ENCODE results near the gene HDAC5.

Gene HDAC5

DNA sequence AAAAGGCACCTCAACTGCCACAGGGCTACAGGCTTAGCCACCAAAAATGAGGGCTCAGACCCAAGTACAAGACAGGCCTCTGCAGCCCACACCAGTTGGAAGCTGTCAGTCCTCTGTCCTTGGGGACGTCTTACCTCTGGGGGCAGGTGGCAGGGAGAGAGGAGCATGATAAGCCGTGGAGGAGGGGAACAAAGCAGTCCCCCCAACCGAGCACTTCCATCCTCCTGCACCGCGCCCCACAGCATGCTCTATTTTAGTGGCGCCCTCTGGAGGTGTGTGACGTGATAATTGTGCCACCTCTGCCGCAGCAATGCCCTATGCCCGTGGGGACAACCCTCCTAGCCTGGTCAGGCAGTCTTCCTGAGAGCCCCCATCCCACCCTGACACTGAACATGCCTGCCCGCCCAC, 39.3 kb downstream of the HDAC5 start:
- no peak for TF ChIP-seq EZH2 (IDR thresholded peaks at IDR 0.05; ENCODE audit: borderline replicate concordance, low read length)
- TF ChIP-seq CTCF (IDR thresholded peaks at IDR 0.05; ENCODE audit: low read length) = peak; percentile 56; the same call in 1 of the 2 replicates
- Histone ChIP-seq H3K36me3 (ENCODE audit: insufficient read depth, low read length) (no peaks in the 10 kb centered on the region), H3K9me2 (ENCODE audit: low read depth, low read length) (no peaks in the 10 kb centered on the region), H4K20me1 (ENCODE audit: insufficient read depth, low read length) (no peaks in the 10 kb centered on the region), H2AFZ (ENCODE audit: low read length) (no peak overlapping the region), H3K4me2 (ENCODE audit: low read length) (no peak overlapping the region), H3K9me3 (ENCODE audit: low read length) (no peaks in the 10 kb centered on the region), H3K4me3 (ENCODE audit: low read depth, low read length, poor library complexity, severe bottlenecking) (no peak overlapping the region), H3K27me3 (ENCODE audit: insufficient read depth, low read length) (0 out of 2 replicates have a peak, but pooled peaks cover 6% of the 10 kb centered on the region), H3K4me1 (ENCODE audit: insufficient read depth, low read length, severe bottlenecking) (no peaks in the 10 kb centered on the region), H3K9ac (ENCODE audit: low read length) (no peak overlapping the region), H3K27ac (ENCODE audit: low read depth, low read length, poor library complexity, severe bottlenecking) (no peak overlapping the region), H3K79me2 (ENCODE audit: insufficient read depth, low read length) (no peaks in the 10 kb centered on the region), H3F3A (ENCODE audit: insufficient read depth, low read length) (no peaks in the 10 kb centered on the region)

- Histone ChIP-seq H4K20me1 (ENCODE audit: insufficient read depth, low read length) (no peaks in the 10 kb centered on the region), H3K36me3 (ENCODE audit: insufficient read depth, low read length) (no peaks in the 10 kb centered on the region), H3K9ac (ENCODE audit: low read length) (no peak overlapping the region), H3K27me3 (ENCODE audit: insufficient read depth, low read length) (0 out of 2 replicates have a peak, but pooled peaks cover 6% of the 10 kb centered on the region), H3K9me3 (ENCODE audit: low read length) (no peaks in the 10 kb centered on the region), H3F3A (ENCODE audit: insufficient read depth, low read length) (no peaks in the 10 kb centered on the region), H3K27ac (ENCODE audit: low read depth, low read length, poor library complexity, severe bottlenecking) (no peak overlapping the region), H3K4me2 (ENCODE audit: low read length) (no peak overlapping the region), H3K79me2 (ENCODE audit: insufficient read depth, low read length) (no peaks in the 10 kb centered on the region), H2AFZ (ENCODE audit: low read length) (no peak overlapping the region), H3K4me3 (ENCODE audit: low read depth, low read length, poor library complexity, severe bottlenecking) (no peak overlapping the region), H3K4me1 (ENCODE audit: insufficient read depth, low read length, severe bottlenecking) (no peaks in the 10 kb centered on the region), H3K9me2 (ENCODE audit: low read depth, low read length) (no peaks in the 10 kb centered on the region)
- peak; percentile 36; the same call in 1 of the 2 replicates for TF ChIP-seq CTCF (IDR thresholded peaks at IDR 0.05; ENCODE audit: low read length)
- no peak for TF ChIP-seq EZH2 (IDR thresholded peaks at IDR 0.05; ENCODE audit: borderline replicate concordance, low read length)
Measured at GRCh38 chr17:44083250-44083849, 40.1 kb downstream of the HDAC5 start.

- Histone ChIP-seq H3K79me2 (ENCODE audit: insufficient read depth, low read length) (no peaks in the 10 kb centered on the region), H3F3A (ENCODE audit: insufficient read depth, low read length) (no peaks in the 10 kb centered on the region), H3K9me3 (ENCODE audit: low read length) (no peaks in the 10 kb centered on the region), H3K9ac (ENCODE audit: low read length) (no peak overlapping the region), H3K4me2 (ENCODE audit: low read length) (no peak overlapping the region), H3K36me3 (ENCODE audit: insufficient read depth, low read length) (no peaks in the 10 kb centered on the region), H3K4me3 (ENCODE audit: low read depth, low read length, poor library complexity, severe bottlenecking) (no peak overlapping the region), H4K20me1 (ENCODE audit: insufficient read depth, low read length) (no peaks in the 10 kb centered on the region), H3K27ac (ENCODE audit: low read depth, low read length, poor library complexity, severe bottlenecking) (no peak overlapping the region), H3K27me3 (ENCODE audit: insufficient read depth, low read length) (0 out of 2 replicates have a peak, but pooled peaks cover 4% of the 10 kb centered on the region), H2AFZ (ENCODE audit: low read length) (no peak overlapping the region), H3K4me1 (ENCODE audit: insufficient read depth, low read length, severe bottlenecking) (no peaks in the 10 kb centered on the region), H3K9me2 (ENCODE audit: low read depth, low read length) (no peaks in the 10 kb centered on the region)
- TF ChIP-seq EZH2 (IDR thresholded peaks at IDR 0.05; ENCODE audit: borderline replicate concordance, low read length) (no peak), CTCF (IDR thresholded peaks at IDR 0.05; ENCODE audit: low read length) (no peak)
Measured at GRCh38 chr17:44082256-44082927, 41.0 kb downstream of the HDAC5 start.

Data from OCI-LY1 (cell line).